ENCODE measurements around the gene CEP112.

The CEP112 gene

DNA sequence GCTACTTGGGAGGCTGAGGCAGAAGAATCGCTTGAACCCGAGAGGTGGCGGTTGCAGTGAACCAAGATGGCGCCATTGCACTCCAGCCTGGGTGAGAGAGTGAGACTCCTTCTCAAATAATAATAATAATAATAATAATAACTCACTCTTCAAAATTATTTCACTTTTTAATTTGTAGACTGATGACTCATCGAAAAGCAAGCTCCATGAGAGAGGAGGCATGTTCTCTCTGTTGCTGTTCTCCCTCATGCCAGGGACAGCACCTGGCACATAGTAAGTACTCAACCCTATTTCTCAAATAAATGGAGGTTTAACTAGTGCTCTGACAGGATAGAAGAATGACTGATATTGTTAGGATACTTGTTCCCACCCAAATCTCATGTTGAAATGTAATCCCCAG lies 265.3 kb downstream of the CEP112 start:
- TF ChIP-seq ZC3H10 (CRISPR knock-in tag; IDR thresholded peaks at IDR 0.05) (no peak), ZNF8 (CRISPR knock-in tag; IDR thresholded peaks at IDR 0.05) (no peak), ZNF70 (CRISPR knock-in tag; IDR thresholded peaks at IDR 0.05) (no peak)
- TF ChIP-seq, protein P1, sequence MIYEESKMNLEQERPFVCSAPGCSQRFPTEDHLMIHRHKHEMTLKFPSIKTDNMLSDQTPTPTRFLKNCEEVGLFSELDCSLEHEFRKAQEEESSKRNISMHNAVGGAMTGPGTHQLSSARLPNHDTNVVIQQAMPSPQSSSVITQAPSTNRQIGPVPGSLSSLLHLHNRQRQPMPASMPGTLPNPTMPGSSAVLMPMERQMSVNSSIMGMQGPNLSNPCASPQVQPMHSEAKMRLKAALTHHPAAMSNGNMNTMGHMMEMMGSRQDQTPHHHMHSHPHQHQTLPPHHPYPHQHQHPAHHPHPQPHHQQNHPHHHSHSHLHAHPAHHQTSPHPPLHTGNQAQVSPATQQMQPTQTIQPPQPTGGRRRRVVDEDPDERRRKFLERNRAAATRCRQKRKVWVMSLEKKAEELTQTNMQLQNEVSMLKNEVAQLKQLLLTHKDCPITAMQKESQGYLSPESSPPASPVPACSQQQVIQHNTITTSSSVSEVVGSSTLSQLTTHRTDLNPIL (CRISPR knock-in tag; IDR thresholded peaks at IDR 0.05; ENCODE audit: low read depth): no peak
- ATAC-seq: no peak

DNA sequence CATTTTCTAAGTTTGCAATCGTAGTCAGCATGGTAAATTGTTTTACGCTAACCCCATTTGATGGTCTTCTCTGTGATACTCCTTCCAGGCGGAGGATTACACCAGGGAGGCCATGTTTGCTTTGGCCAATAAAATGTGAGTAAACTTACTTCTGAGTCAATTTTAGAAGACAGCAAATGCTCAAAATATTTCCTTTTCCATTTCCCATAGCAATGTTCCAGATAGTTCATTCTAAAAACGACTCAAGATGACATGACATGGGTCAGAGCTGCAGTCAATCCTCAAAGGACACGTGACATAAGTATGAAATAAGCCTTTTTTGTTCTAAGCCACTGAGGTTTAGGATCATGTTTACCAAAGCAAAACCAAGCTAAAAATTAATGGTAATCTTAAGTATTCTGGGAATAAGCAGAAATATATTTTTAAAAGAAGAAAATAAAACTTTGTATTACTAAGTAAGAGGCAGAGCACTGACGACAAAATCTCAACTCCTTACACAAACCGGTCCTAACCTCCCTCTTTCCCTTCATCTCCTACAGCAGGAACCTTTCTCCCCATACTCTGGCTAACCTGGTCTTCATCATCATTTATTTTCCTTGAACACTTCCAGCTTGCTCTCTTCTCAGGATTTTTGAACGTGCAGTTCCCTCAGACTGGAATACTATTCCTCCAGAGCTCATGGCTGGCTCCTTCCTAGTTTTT lies 266.2 kb downstream of the CEP112 start:
- ATAC-seq: no peak
- TF ChIP-seq PPARA (CRISPR knock-in tag; IDR thresholded peaks at IDR 0.05; ENCODE audit: borderline replicate concordance) (no peak), ZFP30 (CRISPR knock-in tag; IDR thresholded peaks at IDR 0.05) (no peak), RARB (CRISPR knock-in tag; IDR thresholded peaks at IDR 0.05) (no peak), ZNF8 (CRISPR knock-in tag; IDR thresholded peaks at IDR 0.05) (no peak), CSDC2 (CRISPR knock-in tag; IDR thresholded peaks at IDR 0.05) (no peak), OSR1 (CRISPR knock-in tag; IDR thresholded peaks at IDR 0.05) (no peak), SNAI2 (CRISPR knock-in tag; IDR thresholded peaks at IDR 0.05) (no peak), ZFP3 (CRISPR knock-in tag; IDR thresholded peaks at IDR 0.05) (no peak), ISL1 (CRISPR knock-in tag; IDR thresholded peaks at IDR 0.05) (no peak), ZC3H10 (CRISPR knock-in tag; IDR thresholded peaks at IDR 0.05) (no peak), ESRRG (CRISPR knock-in tag; IDR thresholded peaks at IDR 0.05) (no peak), BACH2 (CRISPR knock-in tag; IDR thresholded peaks at IDR 0.05; ENCODE audit: borderline replicate concordance) (no peak), TCF4 (CRISPR knock-in tag; IDR thresholded peaks at IDR 0.05; ENCODE audit: borderline replicate concordance) (no peak)
- TF ChIP-seq, protein P2, sequence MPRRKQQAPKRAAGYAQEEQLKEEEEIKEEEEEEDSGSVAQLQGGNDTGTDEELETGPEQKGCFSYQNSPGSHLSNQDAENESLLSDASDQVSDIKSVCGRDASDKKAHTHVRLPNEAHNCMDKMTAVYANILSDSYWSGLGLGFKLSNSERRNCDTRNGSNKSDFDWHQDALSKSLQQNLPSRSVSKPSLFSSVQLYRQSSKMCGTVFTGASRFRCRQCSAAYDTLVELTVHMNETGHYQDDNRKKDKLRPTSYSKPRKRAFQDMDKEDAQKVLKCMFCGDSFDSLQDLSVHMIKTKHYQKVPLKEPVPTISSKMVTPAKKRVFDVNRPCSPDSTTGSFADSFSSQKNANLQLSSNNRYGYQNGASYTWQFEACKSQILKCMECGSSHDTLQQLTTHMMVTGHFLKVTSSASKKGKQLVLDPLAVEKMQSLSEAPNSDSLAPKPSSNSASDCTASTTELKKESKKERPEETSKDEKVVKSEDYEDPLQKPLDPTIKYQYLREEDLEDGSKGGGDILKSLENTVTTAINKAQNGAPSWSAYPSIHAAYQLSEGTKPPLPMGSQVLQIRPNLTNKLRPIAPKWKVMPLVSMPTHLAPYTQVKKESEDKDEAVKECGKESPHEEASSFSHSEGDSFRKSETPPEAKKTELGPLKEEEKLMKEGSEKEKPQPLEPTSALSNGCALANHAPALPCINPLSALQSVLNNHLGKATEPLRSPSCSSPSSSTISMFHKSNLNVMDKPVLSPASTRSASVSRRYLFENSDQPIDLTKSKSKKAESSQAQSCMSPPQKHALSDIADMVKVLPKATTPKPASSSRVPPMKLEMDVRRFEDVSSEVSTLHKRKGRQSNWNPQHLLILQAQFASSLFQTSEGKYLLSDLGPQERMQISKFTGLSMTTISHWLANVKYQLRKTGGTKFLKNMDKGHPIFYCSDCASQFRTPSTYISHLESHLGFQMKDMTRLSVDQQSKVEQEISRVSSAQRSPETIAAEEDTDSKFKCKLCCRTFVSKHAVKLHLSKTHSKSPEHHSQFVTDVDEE (CRISPR knock-in tag; IDR thresholded peaks at IDR 0.05): no peak
- TF ChIP-seq, protein P3, sequence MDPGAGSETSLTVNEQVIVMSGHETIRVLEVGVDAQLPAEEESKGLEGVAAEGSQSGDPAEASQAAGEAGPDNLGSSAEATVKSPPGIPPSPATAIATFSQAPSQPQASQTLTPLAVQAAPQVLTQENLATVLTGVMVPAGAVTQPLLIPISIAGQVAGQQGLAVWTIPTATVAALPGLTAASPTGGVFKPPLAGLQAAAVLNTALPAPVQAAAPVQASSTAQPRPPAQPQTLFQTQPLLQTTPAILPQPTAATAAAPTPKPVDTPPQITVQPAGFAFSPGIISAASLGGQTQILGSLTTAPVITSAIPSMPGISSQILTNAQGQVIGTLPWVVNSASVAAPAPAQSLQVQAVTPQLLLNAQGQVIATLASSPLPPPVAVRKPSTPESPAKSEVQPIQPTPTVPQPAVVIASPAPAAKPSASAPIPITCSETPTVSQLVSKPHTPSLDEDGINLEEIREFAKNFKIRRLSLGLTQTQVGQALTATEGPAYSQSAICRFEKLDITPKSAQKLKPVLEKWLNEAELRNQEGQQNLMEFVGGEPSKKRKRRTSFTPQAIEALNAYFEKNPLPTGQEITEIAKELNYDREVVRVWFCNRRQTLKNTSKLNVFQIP (CRISPR knock-in tag; IDR thresholded peaks at IDR 0.05; ENCODE audit: borderline replicate concordance, low read depth): no peak
- TF ChIP-seq, protein P4, sequence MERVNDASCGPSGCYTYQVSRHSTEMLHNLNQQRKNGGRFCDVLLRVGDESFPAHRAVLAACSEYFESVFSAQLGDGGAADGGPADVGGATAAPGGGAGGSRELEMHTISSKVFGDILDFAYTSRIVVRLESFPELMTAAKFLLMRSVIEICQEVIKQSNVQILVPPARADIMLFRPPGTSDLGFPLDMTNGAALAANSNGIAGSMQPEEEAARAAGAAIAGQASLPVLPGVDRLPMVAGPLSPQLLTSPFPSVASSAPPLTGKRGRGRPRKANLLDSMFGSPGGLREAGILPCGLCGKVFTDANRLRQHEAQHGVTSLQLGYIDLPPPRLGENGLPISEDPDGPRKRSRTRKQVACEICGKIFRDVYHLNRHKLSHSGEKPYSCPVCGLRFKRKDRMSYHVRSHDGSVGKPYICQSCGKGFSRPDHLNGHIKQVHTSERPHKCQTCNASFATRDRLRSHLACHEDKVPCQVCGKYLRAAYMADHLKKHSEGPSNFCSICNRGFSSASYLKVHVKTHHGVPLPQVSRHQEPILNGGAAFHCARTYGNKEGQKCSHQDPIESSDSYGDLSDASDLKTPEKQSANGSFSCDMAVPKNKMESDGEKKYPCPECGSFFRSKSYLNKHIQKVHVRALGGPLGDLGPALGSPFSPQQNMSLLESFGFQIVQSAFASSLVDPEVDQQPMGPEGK (CRISPR knock-in tag; IDR thresholded peaks at IDR 0.05; ENCODE audit: borderline replicate concordance): no peak
- TF ChIP-seq, protein P1 (CRISPR knock-in tag; IDR thresholded peaks at IDR 0.05; ENCODE audit: low read depth): no peak

DNA sequence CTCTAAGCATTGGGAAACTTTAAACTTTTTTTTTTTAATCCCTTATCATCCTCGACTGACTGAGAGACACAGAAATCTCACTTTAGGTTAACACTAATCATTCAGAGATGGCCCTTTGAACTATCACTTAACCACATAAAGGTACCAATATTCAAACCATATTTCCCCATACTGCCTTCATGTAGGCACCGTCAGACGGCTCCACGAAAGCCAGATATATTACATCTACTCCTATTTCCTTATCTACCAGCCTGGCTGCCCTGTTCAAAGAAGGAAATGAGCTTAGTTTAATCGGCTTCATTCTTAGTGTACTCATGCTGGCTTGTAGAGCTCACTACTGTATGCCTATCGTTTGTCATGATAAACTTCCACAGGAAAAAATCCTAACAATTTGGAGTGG lies 270.9 kb downstream of the CEP112 start:
- ATAC-seq: no peak; the same call in 1 of the 3 replicates
- TF ChIP-seq BACH2 (CRISPR knock-in tag; IDR thresholded peaks at IDR 0.05; ENCODE audit: borderline replicate concordance): no peak
- TF ChIP-seq, protein P1 (CRISPR knock-in tag; IDR thresholded peaks at IDR 0.05; ENCODE audit: low read depth): no peak
- TF ChIP-seq RARB (CRISPR knock-in tag; IDR thresholded peaks at IDR 0.05): no peak
- TF ChIP-seq TOX (CRISPR knock-in tag; IDR thresholded peaks at IDR 0.05; ENCODE audit: borderline replicate concordance): no peak
- TF ChIP-seq ZC3H10 (CRISPR knock-in tag; IDR thresholded peaks at IDR 0.05): no peak
- no peak for TF ChIP-seq OSR1 (CRISPR knock-in tag; IDR thresholded peaks at IDR 0.05)
- TF ChIP-seq ARNTL (CRISPR knock-in tag; IDR thresholded peaks at IDR 0.05; ENCODE audit: borderline replicate concordance, low read depth): no peak
- no peak for TF ChIP-seq ZNF70 (CRISPR knock-in tag; IDR thresholded peaks at IDR 0.05)
- no peak for TF ChIP-seq ZFP3 (CRISPR knock-in tag; IDR thresholded peaks at IDR 0.05)
- TF ChIP-seq ISL1 (CRISPR knock-in tag; IDR thresholded peaks at IDR 0.05): no peak
- TF ChIP-seq CSDC2 (CRISPR knock-in tag; IDR thresholded peaks at IDR 0.05): no peak
- TF ChIP-seq, protein P2 (CRISPR knock-in tag; IDR thresholded peaks at IDR 0.05): no peak
- TF ChIP-seq, protein P3 (CRISPR knock-in tag; IDR thresholded peaks at IDR 0.05; ENCODE audit: borderline replicate concordance, low read depth): no peak
